ENCODE measurements around the gene SLC1A7. TPM values are rescaled to one million over a fixed set of nuclear protein-coding genes. Genes with fewer than 3 reads are reported as not detected.

SLC1A7 gene
- total and polyA plus RNA-seq, 2 of the 13 experiments (the other 11 are each of a cell fraction or from before 2014, with no cell fraction given) = 0.04 to 2.0 TPM

DNA sequence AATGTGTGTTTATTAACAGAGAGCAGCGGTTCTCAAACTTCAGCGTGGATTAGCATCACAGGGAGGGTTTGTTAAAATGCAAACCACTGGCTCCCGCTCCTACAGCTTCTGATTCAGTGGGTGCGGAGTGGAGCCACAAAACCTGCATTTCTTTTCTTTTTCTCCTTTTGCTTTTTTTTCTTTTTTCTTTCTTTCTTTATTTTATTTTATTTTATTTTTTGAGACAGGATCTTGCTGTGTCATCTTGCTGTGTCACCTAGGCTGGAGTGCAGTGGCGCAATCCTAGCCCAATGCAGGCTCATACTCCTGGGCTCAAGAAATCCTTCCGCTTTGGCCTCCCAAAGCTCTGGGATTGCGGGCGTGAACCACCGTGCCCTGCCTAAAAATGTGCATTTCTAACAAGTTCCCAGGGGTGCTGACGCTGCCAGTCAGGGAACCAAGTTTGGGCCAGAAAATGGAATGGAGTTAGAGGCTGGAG lies 20.9 kb upstream of the SLC1A7 start (continued):
- TF ChIP-seq, protein P1, sequence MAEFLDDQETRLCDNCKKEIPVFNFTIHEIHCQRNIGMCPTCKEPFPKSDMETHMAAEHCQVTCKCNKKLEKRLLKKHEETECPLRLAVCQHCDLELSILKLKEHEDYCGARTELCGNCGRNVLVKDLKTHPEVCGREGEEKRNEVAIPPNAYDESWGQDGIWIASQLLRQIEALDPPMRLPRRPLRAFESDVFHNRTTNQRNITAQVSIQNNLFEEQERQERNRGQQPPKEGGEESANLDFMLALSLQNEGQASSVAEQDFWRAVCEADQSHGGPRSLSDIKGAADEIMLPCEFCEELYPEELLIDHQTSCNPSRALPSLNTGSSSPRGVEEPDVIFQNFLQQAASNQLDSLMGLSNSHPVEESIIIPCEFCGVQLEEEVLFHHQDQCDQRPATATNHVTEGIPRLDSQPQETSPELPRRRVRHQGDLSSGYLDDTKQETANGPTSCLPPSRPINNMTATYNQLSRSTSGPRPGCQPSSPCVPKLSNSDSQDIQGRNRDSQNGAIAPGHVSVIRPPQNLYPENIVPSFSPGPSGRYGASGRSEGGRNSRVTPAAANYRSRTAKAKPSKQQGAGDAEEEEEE (CRISPR knock-in tag; IDR thresholded peaks at IDR 0.05; ENCODE audit: borderline replicate concordance) = no peak
- TF ChIP-seq, protein P2, sequence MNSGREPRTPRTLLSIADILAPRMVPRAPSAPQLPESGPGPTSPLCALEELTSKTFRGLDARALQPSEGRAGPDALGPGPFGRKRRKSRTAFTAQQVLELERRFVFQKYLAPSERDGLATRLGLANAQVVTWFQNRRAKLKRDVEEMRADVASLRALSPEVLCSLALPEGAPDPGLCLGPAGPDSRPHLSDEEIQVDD (CRISPR knock-in tag; IDR thresholded peaks at IDR 0.05; ENCODE audit: borderline replicate concordance) = no peak
- TF ChIP-seq ARNT2 (CRISPR knock-in tag; IDR thresholded peaks at IDR 0.05; ENCODE audit: low read depth) (no peak), ATRX (CRISPR knock-in tag; IDR thresholded peaks at IDR 0.05; ENCODE audit: borderline replicate concordance) (no peak), RBAK (CRISPR knock-in tag; IDR thresholded peaks at IDR 0.05) (no peak), MEIS1 (CRISPR knock-in tag; IDR thresholded peaks at IDR 0.05; ENCODE audit: borderline replicate concordance) (no peak), AHR (CRISPR knock-in tag; IDR thresholded peaks at IDR 0.05) (no peak), ZSCAN20 (CRISPR knock-in tag; IDR thresholded peaks at IDR 0.05; ENCODE audit: borderline replicate concordance) (no peak), ZSCAN21 (CRISPR knock-in tag; IDR thresholded peaks at IDR 0.05; ENCODE audit: borderline replicate concordance) (no peak), SSRP1 (CRISPR knock-in tag; IDR thresholded peaks at IDR 0.05) (no peak), ZNF678 (CRISPR knock-in tag; IDR thresholded peaks at IDR 0.05) (no peak), ZNF530 (CRISPR knock-in tag; IDR thresholded peaks at IDR 0.05; ENCODE audit: low read depth) (no peak), KLF16 (CRISPR knock-in tag; IDR thresholded peaks at IDR 0.05) (no peak), HNRNPK (IDR thresholded peaks at IDR 0.05; ENCODE audit: low read depth, low read length, poor library complexity, severe bottlenecking) (no peak), ZNF552 (CRISPR knock-in tag; IDR thresholded peaks at IDR 0.05; ENCODE audit: borderline replicate concordance) (no peak), NFE2 (CRISPR knock-in tag; IDR thresholded peaks at IDR 0.05) (no peak), ZNF343 (CRISPR knock-in tag; IDR thresholded peaks at IDR 0.05) (no peak)
- TF ChIP-seq, protein P3, sequence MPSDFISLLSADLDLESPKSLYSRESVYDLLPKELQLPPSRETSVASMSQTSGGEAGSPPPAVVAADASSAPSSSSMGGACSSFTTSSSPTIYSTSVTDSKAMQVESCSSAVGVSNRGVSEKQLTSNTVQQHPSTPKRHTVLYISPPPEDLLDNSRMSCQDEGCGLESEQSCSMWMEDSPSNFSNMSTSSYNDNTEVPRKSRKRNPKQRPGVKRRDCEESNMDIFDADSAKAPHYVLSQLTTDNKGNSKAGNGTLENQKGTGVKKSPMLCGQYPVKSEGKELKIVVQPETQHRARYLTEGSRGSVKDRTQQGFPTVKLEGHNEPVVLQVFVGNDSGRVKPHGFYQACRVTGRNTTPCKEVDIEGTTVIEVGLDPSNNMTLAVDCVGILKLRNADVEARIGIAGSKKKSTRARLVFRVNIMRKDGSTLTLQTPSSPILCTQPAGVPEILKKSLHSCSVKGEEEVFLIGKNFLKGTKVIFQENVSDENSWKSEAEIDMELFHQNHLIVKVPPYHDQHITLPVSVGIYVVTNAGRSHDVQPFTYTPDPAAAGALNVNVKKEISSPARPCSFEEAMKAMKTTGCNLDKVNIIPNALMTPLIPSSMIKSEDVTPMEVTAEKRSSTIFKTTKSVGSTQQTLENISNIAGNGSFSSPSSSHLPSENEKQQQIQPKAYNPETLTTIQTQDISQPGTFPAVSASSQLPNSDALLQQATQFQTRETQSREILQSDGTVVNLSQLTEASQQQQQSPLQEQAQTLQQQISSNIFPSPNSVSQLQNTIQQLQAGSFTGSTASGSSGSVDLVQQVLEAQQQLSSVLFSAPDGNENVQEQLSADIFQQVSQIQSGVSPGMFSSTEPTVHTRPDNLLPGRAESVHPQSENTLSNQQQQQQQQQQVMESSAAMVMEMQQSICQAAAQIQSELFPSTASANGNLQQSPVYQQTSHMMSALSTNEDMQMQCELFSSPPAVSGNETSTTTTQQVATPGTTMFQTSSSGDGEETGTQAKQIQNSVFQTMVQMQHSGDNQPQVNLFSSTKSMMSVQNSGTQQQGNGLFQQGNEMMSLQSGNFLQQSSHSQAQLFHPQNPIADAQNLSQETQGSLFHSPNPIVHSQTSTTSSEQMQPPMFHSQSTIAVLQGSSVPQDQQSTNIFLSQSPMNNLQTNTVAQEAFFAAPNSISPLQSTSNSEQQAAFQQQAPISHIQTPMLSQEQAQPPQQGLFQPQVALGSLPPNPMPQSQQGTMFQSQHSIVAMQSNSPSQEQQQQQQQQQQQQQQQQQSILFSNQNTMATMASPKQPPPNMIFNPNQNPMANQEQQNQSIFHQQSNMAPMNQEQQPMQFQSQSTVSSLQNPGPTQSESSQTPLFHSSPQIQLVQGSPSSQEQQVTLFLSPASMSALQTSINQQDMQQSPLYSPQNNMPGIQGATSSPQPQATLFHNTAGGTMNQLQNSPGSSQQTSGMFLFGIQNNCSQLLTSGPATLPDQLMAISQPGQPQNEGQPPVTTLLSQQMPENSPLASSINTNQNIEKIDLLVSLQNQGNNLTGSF (CRISPR knock-in tag; IDR thresholded peaks at IDR 0.05) = no peak
- TF ChIP-seq, protein P4, sequence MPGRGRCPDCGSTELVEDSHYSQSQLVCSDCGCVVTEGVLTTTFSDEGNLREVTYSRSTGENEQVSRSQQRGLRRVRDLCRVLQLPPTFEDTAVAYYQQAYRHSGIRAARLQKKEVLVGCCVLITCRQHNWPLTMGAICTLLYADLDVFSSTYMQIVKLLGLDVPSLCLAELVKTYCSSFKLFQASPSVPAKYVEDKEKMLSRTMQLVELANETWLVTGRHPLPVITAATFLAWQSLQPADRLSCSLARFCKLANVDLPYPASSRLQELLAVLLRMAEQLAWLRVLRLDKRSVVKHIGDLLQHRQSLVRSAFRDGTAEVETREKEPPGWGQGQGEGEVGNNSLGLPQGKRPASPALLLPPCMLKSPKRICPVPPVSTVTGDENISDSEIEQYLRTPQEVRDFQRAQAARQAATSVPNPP (CRISPR knock-in tag; IDR thresholded peaks at IDR 0.05) = no peak
- TF ChIP-seq, protein P5, sequence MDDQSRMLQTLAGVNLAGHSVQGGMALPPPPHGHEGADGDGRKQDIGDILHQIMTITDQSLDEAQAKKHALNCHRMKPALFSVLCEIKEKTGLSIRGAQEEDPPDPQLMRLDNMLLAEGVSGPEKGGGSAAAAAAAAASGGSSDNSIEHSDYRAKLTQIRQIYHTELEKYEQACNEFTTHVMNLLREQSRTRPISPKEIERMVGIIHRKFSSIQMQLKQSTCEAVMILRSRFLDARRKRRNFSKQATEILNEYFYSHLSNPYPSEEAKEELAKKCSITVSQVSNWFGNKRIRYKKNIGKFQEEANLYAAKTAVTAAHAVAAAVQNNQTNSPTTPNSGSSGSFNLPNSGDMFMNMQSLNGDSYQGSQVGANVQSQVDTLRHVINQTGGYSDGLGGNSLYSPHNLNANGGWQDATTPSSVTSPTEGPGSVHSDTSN (CRISPR knock-in tag; IDR thresholded peaks at IDR 0.05; ENCODE audit: borderline replicate concordance) = no peak

Data from HepG2 (cell line).